Measurements from ENCODE around the gene EEIG2. TPM values are rescaled to one million over a fixed set of nuclear protein-coding genes. Genes with fewer than 3 reads are reported as not detected.
"Not testable (repeated sequence)": the region's sequence is repeated elsewhere in the genome, so short reads cannot be mapped to it uniquely, and the experiment has no call there.

EEIG2 gene
- 12.4 to 13.9 TPM (median 12.6 TPM) in 3 replicates for total RNA-seq

DNA sequence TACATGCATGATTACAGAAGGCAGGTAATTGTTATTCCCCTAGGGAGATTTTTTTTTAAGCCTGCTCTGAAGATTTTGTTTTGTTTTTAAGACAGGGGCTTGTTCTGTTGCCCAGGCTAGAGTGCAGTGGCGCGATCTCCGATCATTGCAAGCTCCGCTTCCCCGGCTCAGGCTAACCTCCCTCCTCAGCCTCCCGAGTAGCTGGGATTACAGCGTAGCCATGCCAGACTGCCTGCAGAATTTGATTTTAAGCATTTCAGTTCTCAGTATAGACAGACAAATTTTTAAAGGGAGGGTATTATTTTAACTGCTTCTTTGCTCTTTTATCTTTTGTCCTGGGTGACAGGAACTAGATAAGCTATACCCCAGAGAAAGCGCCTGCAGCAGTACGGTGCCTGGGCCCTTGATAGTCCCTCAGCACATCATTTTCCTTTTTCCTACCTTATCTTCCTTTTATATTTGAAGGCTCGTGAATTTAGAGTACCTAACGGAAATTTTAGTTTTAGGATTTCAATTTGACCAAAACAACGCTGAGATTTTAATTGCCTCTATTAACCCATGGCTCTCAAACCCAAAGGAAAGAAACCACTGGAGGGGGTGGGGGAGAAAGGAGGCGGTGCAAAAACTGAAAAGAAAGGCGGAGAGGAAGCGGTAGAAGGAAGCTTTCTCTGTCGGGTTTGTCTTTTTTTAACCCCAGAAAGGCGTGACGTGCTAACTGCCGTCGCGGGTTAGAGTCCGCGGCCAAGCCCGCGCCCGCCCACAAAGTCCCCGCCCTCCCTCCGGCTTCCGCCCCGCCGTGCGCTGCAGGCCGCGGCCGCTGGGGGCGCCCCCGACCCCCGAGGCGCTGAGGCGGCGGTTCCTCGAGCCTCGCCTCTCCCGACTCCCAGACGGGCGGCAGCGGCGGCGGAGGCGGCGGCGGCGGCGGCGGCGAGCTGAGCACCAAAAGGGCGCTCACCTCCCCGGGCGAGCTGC lies at the start of gene EEIG2:
Gene EEIG2, plus strand, starts transcription at position 886 of the 972 bp plus-strand sequence. CDS start 329 bp downstream, outside the sequence.
- peak within 1 kb of the TSS; percentile 75 for H3K27ac Mint-ChIP-seq
- peak; percentile 74 to 93 for DNase-seq (ENCODE audit: low spot score in 2 of 2, unreplicated experiment in 2 of 2)
- TF ChIP-seq, protein P1, sequence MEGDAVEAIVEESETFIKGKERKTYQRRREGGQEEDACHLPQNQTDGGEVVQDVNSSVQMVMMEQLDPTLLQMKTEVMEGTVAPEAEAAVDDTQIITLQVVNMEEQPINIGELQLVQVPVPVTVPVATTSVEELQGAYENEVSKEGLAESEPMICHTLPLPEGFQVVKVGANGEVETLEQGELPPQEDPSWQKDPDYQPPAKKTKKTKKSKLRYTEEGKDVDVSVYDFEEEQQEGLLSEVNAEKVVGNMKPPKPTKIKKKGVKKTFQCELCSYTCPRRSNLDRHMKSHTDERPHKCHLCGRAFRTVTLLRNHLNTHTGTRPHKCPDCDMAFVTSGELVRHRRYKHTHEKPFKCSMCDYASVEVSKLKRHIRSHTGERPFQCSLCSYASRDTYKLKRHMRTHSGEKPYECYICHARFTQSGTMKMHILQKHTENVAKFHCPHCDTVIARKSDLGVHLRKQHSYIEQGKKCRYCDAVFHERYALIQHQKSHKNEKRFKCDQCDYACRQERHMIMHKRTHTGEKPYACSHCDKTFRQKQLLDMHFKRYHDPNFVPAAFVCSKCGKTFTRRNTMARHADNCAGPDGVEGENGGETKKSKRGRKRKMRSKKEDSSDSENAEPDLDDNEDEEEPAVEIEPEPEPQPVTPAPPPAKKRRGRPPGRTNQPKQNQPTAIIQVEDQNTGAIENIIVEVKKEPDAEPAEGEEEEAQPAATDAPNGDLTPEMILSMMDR (IDR thresholded peaks at IDR 0.05; ENCODE audit: unreplicated experiment) = peak; percentile 75
- H3K4me1 Mint-ChIP-seq = peaks cover 19% of the 10 kb centered on the region
- no peaks in the 10 kb centered on the region for H3K36me3 Mint-ChIP-seq
- H3K27me3 Mint-ChIP-seq (ENCODE audit: low read depth) = no peaks in the 10 kb centered on the region
- H3K9me3 Mint-ChIP-seq = no peaks in the 10 kb centered on the region
- peak within 1 kb of the TSS; percentile 85 for H3K4me3 Mint-ChIP-seq

DNA sequence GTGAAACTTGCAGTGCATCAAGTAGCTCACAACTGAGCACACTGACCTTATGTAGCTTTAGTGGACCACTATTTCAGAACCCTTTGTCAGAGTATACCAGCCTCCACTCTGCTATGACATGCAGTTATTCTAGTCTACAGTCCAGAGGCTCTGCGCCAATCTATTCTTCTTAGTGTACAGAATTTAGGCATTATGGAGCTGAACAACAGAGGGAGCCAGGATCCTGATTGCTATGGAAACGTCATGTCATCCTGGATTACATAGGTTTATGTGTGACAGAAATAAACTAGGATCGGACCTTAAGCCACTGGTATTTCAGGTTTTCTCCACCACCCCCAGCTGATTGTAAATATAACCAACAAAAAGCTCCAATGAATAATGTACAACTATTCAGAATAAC lies 48.1 kb upstream of the EEIG2 start:
- H3K4me1 Mint-ChIP-seq = peaks cover 2% of the 10 kb centered on the region
- H3K36me3 Mint-ChIP-seq = no peaks in the 10 kb centered on the region
- DNase-seq (ENCODE audit: low spot score in 2 of 2, unreplicated experiment in 2 of 2) = no peak
- H3K9me3 Mint-ChIP-seq = no peaks in the 10 kb centered on the region
- no peak overlapping the region for H3K27ac Mint-ChIP-seq
- peaks cover 1% of the 10 kb centered on the region for H3K27me3 Mint-ChIP-seq (ENCODE audit: low read depth)
- H3K4me3 Mint-ChIP-seq = no peak overlapping the region
- TF ChIP-seq, protein P1 (IDR thresholded peaks at IDR 0.05; ENCODE audit: unreplicated experiment) = no peak

DNA sequence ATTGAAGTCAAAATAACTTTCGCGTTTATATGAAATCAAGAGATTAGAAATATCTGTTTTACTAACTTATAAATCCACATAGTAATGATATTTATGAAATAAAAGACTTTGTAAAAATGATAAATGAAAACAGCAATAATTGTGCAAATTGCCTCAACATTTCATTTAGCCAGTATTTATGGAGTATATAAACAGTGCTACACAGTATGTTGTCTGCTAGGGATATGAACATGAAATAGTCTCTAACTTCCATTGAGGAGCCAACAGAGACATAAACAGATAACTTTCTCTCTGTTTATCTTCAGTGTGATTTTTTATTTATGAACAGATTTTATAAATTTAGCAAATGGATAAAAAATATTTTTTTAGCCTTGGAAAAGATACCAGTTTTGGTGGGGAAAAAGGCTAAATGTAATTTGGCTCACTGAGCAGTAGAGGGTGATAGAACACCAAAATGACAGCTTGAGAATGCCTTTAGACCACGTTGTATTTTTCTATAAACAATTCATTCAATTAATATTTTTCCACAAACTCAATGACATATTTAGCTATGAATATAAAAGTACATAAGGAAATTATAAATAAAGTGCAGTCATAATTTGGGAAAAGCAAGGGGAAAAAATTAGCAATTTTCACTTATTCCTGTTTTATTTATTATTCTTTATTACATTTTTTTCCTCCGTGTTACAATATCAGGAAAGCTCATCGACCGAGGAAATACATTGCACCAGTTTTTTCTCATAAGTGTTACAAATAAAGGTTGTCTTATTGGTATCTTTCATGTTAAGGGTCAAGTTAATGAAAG lies 47.5 kb upstream of the EEIG2 start:
- H3K9me3 Mint-ChIP-seq = no peaks in the 10 kb centered on the region
- no peak for DNase-seq (ENCODE audit: low spot score in 2 of 2, unreplicated experiment in 2 of 2)
- no peak overlapping the region for H3K4me3 Mint-ChIP-seq
- no peak overlapping the region for H3K27ac Mint-ChIP-seq
- H3K27me3 Mint-ChIP-seq (ENCODE audit: low read depth) = peaks cover 6% of the 10 kb centered on the region
- H3K36me3 Mint-ChIP-seq = no peaks in the 10 kb centered on the region
- TF ChIP-seq, protein P1 (IDR thresholded peaks at IDR 0.05; ENCODE audit: unreplicated experiment) = peak; percentile 71
- peaks cover 2% of the 10 kb centered on the region for H3K4me1 Mint-ChIP-seq

DNA sequence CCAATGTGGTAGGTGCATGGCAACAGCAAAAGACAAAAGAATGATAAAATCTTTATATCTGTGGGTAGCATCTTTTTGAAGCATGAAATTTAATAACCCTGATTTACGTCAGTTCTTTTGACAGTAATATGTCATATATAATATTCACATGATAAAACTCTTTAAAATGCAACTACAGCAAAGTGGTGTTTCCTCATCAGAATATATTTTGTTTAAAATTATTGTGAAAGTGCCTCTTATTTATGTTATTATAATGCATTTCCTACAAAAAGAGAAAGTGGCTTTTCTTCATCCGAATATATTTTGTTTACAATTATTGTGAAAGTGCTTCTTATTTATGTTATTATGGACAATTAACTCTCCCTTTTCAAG lies 46.9 kb upstream of the EEIG2 start:
- H3K4me1 Mint-ChIP-seq = peaks cover 2% of the 10 kb centered on the region
- H3K27me3 Mint-ChIP-seq (ENCODE audit: low read depth) = peaks cover 6% of the 10 kb centered on the region
- no peaks in the 10 kb centered on the region for H3K36me3 Mint-ChIP-seq
- H3K27ac Mint-ChIP-seq = no peak overlapping the region
- H3K4me3 Mint-ChIP-seq = no peak overlapping the region
- TF ChIP-seq, protein P1 (IDR thresholded peaks at IDR 0.05; ENCODE audit: unreplicated experiment) = no peak
- DNase-seq (ENCODE audit: low spot score in 2 of 2, unreplicated experiment in 2 of 2) = no peak
- H3K9me3 Mint-ChIP-seq = no peaks in the 10 kb centered on the region

DNA sequence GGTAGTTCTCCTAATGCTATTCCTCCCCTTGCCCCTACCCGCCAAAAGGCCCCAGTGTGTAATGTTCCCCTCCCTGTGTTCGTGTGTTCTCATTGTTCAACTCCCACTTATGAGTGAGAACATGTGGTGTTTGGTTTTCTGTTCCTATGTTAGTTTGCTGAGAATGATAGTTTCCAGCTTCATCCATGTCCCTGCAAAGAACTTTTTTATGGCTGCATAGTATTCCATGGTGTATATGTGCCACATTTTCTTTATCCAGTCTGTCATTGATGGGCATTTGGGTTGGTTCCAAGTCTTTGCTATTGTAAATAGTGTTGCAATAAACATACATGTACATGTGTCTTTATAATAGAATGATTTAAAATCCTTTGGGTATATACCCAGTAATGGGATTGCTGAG lies 46.0 kb upstream of the EEIG2 start:
- not testable (repeated sequence) for H3K36me3 Mint-ChIP-seq; DNase-seq (ENCODE audit: low spot score in 2 of 2, unreplicated experiment in 2 of 2); H3K4me1 Mint-ChIP-seq; H3K27me3 Mint-ChIP-seq (ENCODE audit: low read depth); H3K27ac Mint-ChIP-seq; H3K9me3 Mint-ChIP-seq; H3K4me3 Mint-ChIP-seq

DNA sequence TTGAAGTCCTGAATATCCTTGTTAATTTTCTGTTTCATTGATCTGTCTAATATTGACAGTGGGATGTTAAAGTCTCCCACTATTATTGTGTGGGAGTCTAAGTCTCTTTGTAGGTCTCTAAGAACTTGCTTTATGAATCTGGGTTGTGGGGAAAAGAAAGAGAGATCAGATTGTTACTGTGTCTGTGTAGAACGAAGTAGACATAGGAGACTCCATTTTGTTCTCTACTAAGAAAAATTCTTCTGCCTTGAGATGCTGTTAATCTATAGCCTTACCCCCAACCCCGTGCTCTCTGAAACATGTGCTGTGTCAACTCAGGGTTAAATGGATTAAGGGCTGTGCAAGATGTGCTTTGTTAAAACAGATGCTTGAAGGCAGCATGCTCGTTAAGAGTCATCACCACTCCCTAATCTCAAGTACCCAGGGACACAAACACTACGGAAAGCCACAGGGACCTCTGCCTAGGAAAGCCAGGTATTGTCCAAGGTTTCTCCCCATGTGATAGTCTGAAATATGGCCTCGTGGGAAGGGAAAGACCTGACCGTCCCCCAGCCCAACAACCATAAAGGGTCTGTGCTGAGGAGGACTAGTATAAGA lies 42.5 kb upstream of the EEIG2 start:
- H3K27me3 Mint-ChIP-seq (ENCODE audit: low read depth) = peaks cover 10% of the 10 kb centered on the region
- H3K4me1 Mint-ChIP-seq; H3K36me3 Mint-ChIP-seq; H3K27ac Mint-ChIP-seq; DNase-seq (ENCODE audit: low spot score in 2 of 2, unreplicated experiment in 2 of 2); H3K4me3 Mint-ChIP-seq; H3K9me3 Mint-ChIP-seq: not testable (repeated sequence)

Data from mesothelial cell of epicardium (in vitro differentiated cells).